Mesenteric fat pad (tissue), 1 donor: ENCODE data around the gene RASL10A. TPM values are rescaled to one million over a fixed set of nuclear protein-coding genes. Genes with fewer than 3 reads are reported as not detected.
"Not testable (repeated sequence)": the region's sequence is repeated elsewhere in the genome, so short reads cannot be mapped to it uniquely, and the experiment has no call there.

Source experiments
- DNase-seq: peaks from one replicate; pipeline ENCODE4 v3.0.0-alpha.2; 2020; ENCODE audit warnings: low spot score
- long read RNA-seq: library from polyadenylated mRNA; unstranded; transcript quantifications from one replicate; pipeline ENCODE4 v2.0.0, GENCODE V29; 2020
- total RNA-seq: library from RNA; stranded (reverse); fragmentation: NEBNext Ultra II Directional; extraction: Animal tissue kit (Norgen Biotek cat#: 25700); gene quantifications from one replicate; pipeline ENCODE4 v1.2.1, GENCODE V29; 2021
- donor health status: DM: yes; HTN: yes; CAD: no.

Gene RASL10A, protein sequence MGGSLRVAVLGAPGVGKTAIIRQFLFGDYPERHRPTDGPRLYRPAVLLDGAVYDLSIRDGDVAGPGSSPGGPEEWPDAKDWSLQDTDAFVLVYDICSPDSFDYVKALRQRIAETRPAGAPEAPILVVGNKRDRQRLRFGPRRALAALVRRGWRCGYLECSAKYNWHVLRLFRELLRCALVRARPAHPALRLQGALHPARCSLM
- 1.9 TPM for total RNA-seq
- long read RNA-seq, partial matches to known transcripts, result 0 of 1 reads
- long read RNA-seq, other reads (novel, unspliced or antisense), result 0 of 1 reads

DNA sequence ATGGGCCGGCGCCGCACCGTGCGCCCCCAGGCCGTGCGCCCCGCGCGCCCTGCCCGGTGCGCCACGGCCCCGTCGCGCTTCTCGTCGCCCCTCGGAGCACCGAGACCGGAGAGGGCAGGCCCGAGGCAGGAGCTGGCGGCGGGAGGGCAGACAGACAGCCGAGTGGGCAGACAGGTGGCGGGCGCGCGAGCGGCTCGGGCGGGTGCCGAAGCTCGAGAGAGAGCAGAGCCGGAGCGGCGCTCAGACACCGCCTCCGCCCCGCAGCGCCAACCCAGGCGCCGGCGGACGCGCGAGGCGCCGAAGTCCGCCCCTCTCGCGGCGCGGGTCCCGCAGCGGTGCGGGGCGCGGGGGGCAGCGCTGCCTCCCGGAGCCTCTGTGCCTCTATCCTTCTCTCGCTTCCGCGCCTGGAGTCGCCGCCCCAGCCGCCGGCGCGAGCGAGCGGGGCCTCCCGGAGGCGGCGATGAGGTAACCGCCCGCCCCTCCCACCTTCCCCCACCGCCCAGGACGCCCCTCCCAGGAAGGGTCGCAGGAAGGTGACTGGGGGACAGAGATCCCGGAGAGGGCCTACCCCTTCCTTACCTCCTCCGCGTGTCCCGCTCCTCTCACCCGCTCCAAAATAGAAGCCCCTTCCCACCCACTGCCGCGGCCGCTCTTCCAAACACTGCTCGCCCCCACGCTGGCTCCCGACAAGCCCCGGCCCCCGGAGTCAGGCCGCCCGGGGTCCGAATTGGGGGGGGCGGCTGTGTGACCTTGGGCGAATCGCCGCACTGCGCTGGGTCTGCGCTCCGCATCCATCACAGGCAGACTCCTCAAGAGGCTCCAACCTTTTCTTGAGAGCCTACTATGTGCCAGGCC is at the start of gene RASL10A:
RASL10A (minus strand) TSS at position 412 of the 855 bp plus-strand sequence. CDS start 451 bp downstream, outside the sequence.
- no peak for DNase-seq

DNA sequence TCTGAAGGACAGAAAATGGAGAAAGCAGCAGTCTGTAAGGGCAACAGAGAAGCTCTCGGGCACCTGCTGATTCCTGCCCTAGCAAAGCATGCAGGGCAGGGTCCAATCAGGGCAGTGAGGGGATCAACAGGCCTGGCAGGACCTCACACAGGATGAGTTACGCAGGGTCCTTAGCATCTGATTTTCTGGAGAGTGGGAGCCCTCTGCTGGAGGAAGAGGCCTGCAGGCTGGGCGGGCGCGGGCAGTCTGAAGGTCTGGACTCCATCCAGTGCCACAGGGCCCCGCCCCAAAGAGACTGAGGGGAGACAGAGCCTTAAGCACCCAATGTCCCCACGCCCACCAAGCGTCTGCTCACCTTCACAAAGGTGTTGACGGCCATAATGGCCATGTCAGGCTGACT is 44.0 kb upstream of the RASL10A start:
- no peak for DNase-seq

DNA sequence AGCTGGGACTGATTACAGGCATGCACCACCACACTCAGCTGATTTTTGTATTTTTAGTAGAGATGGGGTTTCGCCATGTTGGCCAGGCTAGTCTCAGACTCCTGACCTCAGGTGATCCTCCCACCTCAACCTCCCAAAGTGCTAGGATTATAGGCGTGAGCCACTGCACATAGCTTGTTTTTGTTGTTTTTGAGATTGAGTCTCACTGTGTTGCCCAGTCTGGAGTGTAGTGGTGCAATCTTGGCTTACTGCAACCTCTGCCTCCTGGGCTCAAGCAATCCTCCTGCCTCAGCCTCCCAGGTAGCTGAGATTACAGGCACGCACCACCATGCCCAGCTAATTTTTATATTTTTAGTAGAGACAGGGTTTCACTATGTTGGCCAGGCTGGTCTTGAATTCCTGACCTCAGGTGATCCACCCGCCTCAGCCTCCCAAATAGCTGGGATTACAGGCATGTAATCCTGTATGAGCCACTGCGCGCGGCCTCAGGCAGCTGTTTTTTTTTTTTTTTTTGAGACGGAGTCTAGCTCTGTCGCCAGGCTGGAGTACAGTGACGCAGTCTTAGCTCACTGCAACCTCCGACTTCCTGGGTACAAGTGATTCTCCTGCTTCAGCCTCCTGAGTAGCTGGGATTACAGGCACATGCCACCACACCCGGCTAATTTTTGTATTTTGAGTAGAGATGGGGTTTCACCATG is 41.8 kb upstream of the RASL10A start:
- DNase-seq, result not testable (repeated sequence)

DNA sequence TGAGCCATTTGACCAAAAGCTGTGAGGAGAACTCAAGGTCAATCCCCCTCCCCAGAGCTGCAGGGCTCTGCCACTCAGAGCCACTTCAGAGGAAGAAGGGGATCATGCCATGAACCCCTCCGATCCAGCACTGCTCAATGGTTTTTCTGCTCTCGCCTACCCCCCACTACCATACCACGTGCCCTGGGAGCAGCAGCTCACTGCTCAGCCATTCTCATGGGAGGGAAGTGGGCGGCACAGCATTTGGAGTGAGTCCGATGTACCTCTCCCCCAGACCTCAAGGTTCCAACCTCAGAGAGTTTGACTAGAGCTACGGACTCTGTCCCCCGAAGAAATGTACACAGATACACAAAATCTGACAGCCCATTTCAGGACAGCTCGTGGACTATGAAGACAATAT is 38.4 kb upstream of the RASL10A start:
- DNase-seq, result no peak

DNA sequence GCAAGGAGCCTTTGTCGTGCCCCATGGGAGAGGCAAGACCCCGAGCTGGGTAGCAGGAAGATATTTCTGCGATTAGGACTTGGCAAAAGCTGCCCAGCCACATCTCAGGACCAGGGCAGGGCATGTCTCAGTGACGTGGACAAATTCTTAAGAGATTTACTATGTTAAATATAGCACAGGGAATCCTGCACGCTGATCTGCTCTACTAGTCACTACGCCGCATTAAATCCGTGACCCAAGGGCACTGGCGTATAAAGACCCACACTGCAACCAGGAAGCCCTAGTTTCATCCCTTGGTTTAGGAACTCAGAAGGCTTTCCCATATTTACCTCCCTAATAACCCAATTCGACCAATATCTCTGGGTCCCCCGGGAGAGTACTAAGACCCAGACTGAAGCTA is 37.8 kb upstream of the RASL10A start:
- no peak for DNase-seq

DNA sequence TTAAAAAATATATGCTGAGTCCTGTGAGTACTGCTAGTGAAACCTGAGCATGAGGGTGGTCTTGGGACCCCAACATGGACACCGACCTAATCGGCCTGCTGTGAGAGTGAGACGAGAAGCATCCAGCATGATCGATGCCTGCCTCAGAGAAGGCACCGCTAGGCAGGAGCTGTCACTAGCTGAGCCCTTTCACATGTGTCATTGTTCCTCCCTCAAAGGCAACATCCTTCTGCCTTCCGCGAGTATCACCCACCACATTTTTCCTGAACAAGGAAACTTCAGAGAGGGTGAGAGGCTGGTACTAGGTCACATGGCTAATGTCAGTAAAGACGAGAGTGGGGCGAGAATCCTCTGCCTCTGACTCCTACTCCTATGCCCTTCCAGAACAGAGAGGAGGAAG is 37.3 kb upstream of the RASL10A start:
- no peak for DNase-seq

DNA sequence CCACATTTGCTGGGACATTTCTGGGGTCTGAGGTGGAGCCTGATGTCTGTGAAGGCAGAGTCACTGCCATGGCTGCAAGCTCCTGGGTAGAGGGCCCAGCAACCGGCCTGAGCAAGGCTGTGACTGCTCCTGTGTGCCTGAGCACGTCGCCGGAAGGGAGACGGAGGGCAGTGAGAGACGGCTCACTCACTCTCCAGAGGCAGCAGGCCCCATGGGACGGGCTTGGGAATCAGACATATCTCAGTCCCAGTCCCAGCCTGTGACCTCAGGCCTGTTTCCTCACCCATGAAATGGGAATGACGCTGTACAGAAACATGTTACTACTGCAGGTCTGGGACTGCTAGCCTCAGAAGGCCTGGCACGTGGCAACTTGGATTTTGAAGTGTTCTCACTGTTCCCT is 36.4 kb upstream of the RASL10A start:
- no peak for DNase-seq

DNA sequence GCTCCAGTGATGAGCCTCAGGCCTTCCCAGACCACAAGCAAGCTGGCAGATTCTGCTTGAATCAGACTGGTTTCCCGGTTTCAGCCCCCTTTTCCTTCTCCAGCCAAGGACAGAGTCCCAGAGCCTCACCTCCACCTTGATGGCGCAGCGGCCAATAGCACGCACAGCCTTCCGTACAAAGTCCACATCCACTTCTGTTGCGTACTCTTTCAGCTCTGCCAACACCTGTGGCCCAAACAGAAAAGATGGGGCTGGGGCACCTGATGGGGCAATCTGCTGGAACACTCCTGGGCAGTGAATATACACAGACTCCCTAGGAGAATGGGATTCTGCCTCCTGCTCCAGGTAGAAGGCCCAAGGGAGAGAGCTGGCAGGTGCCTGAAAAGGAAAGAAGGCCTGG is 35.5 kb upstream of the RASL10A start:
- no peak for DNase-seq

DNA sequence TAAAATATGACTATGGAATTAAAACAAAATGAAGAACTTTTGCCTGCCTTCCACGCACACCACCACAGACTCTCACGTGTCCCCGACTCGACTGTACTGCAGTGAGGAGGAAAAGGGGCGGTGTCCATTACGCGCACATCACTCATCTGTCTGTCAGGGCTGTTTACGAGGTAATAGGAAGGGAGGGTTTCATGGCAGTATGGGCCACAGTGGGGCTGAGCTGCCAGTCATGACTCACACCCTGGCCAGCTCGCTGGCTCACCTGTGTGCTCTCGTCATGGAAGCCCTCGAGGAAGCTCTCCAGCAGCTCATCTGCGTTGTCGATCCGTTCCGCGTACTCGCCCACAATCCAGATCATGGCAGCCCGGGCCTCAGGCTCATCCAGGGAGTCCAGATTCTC is 33.5 kb upstream of the RASL10A start:
- no peak for DNase-seq

DNA sequence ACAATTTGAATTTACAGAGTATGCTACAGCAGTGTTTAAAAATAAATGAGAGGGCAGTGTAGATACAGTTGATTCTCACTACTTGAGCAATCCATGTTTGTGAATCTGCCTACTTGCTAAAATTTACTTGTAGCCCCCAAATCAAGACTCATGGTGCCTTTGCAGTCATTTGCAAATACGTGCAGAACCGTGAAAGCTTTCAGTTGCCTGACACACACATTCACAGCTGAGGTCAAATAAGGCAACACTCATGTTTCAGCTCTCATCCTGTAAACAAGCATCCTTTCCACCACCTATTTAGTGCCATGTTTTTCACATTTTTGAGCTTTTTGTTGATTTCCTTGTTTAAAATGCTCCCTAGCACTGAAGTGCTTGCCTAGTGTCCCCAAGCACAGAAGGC is 32.5 kb upstream of the RASL10A start:
- no peak for DNase-seq

DNA sequence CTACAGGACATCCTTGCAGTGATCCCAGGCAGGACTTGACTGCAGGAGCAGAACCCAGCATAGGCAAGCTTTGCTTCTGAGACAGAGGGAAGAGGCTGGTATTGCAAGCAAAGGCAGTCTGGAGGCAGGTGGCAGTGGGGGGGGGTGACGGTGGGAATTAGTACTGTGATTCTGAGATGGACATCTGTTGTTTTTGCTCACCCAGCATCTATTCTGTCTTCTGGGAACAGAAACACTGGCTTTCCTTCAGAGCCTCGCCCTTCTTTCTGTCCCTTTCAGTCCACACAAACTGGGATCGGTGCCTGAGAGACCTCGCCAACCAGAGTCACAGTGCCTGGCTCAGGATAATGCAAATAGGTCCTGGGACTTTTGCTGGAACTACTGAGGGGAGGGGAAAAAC is 31.2 kb upstream of the RASL10A start:
- no peak for DNase-seq

DNA sequence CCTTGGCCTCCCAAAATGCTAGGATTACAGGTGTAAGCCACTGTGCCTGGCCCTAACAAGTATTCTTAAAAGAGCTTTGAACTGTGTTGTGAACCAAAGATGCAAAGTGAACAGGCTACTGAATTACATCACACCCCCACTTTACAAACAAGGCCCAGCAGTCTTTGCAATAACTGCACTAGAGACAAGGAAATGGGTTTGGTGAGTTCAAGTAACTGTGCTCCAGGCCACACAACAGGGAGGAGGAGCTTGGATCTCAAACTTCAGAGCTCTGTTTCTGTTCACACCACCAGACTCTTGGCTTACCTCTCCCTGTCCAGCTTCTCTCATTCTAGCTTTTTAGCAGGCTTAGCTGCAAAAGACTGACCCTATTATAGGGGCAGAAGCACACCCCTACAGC is 30.4 kb upstream of the RASL10A start:
- DNase-seq, result no peak

DNA sequence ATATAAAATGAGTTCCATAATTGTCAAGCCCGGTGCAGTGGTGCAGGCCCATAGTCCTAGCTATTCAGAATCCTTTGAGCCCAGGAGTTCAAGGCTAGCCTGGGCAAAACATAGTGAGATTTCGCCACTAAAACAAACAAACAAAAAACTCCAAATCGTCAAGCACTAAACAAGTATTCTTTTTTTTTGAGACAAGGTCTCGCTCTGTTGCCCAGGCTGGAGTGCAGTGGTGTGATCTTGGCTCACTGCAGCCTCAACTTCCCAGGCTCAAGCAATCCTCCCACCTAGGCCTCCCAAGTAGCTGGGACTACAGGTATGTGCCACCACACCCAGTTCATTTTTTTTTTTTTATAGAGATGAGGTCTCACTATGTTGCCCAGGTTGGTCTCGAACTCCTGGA is 29.4 kb upstream of the RASL10A start:
- DNase-seq, result not testable (repeated sequence)

DNA sequence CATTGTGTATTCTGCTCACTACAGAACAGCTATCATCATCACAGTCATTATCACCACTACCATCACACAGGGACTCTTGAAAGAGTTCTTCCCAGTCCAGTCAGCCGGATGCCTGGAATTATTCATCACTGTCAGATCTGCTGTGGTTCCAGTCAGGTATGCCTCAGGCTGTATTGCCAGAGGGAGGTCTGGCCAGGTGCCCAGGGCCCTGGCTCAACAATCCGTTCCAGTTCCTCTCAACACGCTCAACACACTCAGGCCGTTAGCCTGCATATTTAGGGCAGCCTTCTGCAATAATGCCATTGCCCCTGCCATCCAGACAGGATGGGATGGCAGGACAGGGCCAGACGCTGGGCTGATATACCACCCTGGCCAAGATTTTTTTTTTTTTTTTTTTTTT is 28.6 kb upstream of the RASL10A start:
- no peak for DNase-seq

DNA sequence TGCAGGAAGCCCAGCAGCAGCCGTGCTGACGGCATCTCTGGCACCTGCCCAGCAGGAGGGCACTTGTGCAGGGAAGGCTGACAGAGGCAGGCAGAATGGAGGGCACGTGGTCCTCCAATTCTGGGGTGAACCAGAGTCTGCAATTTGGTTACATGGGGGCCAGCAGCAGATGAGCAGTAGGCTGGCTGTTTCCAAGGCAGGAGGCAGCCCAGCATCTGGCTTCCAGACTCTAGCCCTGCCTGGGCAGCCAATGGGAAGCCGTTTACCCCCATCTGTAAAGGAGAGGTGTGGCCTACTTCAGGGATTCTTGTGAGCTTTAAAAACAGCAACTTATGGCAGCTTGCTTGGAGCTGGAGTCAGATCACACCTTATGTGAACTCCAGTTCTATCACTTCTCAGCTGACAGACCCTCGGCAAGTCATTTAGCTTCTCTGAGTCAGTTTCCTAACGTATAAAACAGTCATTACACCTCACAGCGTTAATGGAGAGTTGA is 27.9 kb upstream of the RASL10A start:
- DNase-seq, result no peak

DNA sequence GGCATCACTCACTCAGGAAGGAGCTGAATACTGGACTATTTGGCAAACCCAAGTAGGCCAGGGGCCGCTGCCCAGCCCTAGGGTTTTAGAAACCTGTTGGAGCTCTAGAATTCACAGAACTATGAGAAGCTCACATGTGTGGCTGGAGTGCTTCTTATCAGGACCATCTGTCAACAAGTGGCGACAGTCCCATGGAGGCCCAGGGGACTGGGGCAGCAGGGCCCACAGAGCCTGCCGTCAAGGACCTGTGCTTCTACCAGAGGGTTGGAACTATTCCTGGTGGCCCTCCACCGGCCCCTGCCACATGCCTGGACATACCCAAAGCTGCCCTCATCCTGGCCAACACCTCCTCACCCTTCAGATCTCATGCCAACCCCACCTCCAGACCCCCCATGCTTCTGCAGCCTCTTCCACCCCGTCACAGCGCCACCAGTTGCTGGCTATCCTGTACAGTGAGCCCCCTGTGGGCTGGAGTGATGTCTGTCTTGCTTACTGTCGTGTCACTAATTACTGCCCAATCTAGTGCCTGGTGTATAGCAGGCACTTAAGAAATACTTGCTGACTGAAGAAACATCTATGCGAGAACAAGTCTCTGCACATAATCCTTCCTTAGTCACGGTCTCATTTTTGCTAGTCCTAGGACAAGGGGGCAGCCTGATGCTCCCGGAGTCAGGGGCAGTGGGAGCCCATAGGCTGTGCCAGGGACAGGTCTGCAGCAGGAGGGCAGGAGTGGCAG is 27.2 kb upstream of the RASL10A start:
- no peak for DNase-seq

DNA sequence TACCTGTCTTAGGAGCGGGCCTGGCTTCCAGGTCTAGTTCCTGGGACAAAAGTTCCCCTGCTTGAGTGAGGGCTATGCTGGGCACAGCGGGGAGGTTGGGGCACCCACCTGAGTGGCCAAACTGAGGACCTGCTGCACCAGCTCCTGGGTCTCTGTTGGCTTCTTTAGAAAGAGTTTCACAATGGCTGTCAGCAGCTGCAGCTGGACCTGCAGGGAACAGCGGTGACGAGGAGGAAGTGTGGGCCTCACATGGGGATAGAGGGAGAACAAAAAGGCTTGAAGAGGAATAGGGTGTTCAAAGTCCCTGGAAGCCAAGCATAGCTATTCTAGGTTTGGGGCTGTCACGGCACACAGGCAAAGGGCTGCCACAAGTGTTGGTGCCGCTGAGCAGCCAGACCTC is 26.7 kb upstream of the RASL10A start:
- DNase-seq, result no peak

DNA sequence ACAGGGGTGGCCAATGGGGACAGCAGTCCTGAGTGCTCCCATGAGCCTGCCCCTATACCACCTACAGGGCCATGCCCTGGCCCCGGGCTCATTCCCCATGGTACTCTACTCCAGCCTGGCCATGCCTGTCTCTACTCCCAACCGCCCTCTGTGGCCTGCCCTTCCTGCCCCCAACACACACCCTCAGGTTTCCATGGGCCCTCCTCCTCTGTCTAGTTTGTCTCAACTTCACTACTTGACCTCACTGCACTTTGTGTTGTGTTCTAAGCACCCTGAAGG is 26.3 kb upstream of the RASL10A start:
- no peak for DNase-seq

DNA sequence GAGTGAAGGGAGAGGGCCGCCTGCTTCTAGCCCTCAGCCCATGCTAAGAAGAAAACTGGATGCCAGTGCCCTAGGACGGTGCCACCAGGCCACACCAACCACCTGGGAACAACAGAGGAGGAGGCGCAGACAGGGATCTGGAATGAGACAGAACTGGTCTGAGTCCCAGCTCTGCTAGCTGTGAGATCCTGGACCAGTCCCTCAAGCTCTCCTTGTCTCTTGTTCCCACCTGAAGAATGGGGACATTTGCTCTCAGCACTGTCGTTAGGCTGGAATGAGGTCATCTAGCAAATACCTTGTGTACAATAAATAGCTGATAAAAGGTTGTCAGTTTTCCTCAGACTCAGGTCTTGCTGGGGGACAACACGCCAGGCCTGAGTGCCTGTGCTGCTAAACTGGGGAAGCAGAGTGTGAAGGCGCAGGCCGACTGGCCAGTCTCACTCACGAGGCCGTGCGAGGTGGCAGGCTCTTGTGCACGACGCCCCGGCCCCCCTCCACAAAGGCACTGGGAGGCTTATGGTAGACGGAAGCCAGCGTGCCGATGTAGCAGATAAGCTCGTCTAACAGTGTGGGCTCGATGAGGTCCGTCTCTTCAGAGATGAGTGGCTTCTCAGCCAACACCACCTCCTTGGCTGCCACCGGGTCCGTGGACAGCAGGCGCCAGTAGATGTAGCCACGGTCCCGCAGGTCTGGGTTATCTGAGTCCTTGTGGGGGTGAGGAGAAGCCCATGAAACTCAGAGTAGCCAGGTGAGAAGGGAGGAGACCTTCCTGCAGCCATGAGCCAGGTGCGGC is 25.8 kb upstream of the RASL10A start:
- DNase-seq, result no peak

DNA sequence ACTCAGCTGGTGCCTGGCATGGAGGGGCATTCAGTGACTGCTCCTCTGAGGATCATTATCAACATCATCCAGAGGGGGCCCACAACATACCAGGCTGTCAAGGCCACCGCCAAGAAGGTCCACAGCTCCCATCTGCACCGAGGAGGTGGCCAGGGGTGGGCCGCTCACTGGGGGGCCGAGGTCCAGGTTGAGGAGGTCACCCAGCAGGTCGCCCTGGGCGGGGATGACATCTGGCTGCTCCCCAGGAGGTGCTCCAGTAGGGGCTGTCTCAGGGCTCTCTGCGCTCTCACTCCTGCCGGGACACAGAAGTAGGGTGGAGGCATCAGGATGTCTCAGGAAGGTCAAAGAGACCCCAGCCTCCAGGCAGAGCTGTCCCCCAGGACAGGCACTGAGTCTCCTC is 25.1 kb upstream of the RASL10A start:
- no peak for DNase-seq
